IMR-90 (cell line): ENCODE results near the gene KCNJ6. TPM values are rescaled to one million over a fixed set of nuclear protein-coding genes. Genes with fewer than 3 reads are reported as not detected.

Experiments
- ATAC-seq: fragments of 200-7000 bp; cut with Tn5 transposase; 2 replicates; pipeline ENCODE4 v1.9.1; 2020; ENCODE audit warnings: low read depth, mild to moderate bottlenecking, moderate library complexity
- BruUV-seq: library from RNA; stranded (reverse); fragments of 400-500 nt; replicated peaks from 2 replicates; lab custom pipeline; 2021; lab: Mats Ljungman, UMichigan
- CTCF ChIA-PET: fragments of 300-600 bp; formaldehyde crosslinking; extraction: SDS; loops from one replicate; lab custom pipeline; 2021; ENCODE audit warnings: antibody characterized with exemption; lab: Yijun Ruan, JAX
- POLR2A ChIA-PET: fragments of 300-600 bp; sonication (Branson Sonifier 250); formaldehyde crosslinking; loops from one replicate; lab custom pipeline; 2022; ENCODE audit warnings: antibody characterized with exemption; ENCODE audit not compliant: unreplicated experiment; lab: Charles Lee
- DNase-seq: peaks from one replicate; pipeline ENCODE4 v3.0.0; 2013
- H2AFZ ChIP-seq: replicated peaks from 2 replicates; pipeline ENCODE3; 2013; ENCODE audit warnings: low read length, mild to moderate bottlenecking; ENCODE audit not compliant: poor library complexity
- H2AK5ac ChIP-seq: 2 replicates; pipeline ENCODE4 v1.6.1; 2013; ENCODE audit warnings: low read depth, low read length, inconsistent platforms
- H2AK9ac ChIP-seq: replicated peaks from 2 replicates; pipeline ENCODE3; 2013; ENCODE audit warnings: mild to moderate bottlenecking, low read depth, low read length, moderate library complexity; ENCODE audit not compliant: poor library complexity
- H2BK120ac ChIP-seq: 2 replicates; pipeline ENCODE4 v1.6.1; 2013; ENCODE audit warnings: low read depth, low read length, inconsistent platforms
- H2BK15ac ChIP-seq: 3 replicates; pipeline ENCODE4 v1.6.1; 2013; ENCODE audit warnings: low read depth, low read length, inconsistent platforms
- H2BK20ac ChIP-seq: 2 replicates; pipeline ENCODE4 v1.6.1; 2013; ENCODE audit warnings: low read depth, mild to moderate bottlenecking, inconsistent platforms, low read length, moderate library complexity
- H2BK5ac ChIP-seq: 2 replicates; pipeline ENCODE4 v1.6.1; 2013; ENCODE audit warnings: mild to moderate bottlenecking, low read depth, low read length, inconsistent platforms; ENCODE audit not compliant: poor library complexity, severe bottlenecking
- H3K14ac ChIP-seq: replicated peaks from 2 replicates; pipeline ENCODE4 v1.6.1; 2013; ENCODE audit warnings: low read depth, low read length, inconsistent platforms
- H3K18ac ChIP-seq: 2 replicates; pipeline ENCODE4 v1.6.1; 2013; ENCODE audit warnings: low read depth, low read length, control low read depth
- H3K23ac ChIP-seq: 2 replicates; pipeline ENCODE4 v1.6.1; 2013; ENCODE audit warnings: low read depth, low read length, inconsistent platforms
- H3K27ac ChIP-seq: 2 replicates; pipeline ENCODE4 v1.5.1; 2013; ENCODE audit warnings: mild to moderate bottlenecking, control low read depth, low read length; ENCODE audit not compliant: insufficient read depth
- H3K27me3 ChIP-seq: 2 replicates; pipeline ENCODE4 v1.6.1; 2013; ENCODE audit warnings: low read length; ENCODE audit not compliant: control insufficient read depth, insufficient read depth
- H3K36me3 ChIP-seq: 2 replicates; pipeline ENCODE4 v1.6.1; 2013; ENCODE audit warnings: low read length, mixed read lengths; ENCODE audit not compliant: control insufficient read depth, insufficient read depth
- H3K4ac ChIP-seq: 2 replicates; pipeline ENCODE4 v1.6.1; 2013; ENCODE audit warnings: low read depth, low read length, inconsistent platforms
- H3K4me1 ChIP-seq: 2 replicates; pipeline ENCODE4 v1.6.1; 2013; ENCODE audit warnings: low read length, mixed read lengths; ENCODE audit not compliant: control insufficient read depth, insufficient read depth
- H3K4me2 ChIP-seq: 2 replicates; pipeline ENCODE4 v1.6.1; 2013; ENCODE audit warnings: low read depth, mild to moderate bottlenecking, control low read depth, low read length, moderate library complexity
- H3K4me3 ChIP-seq: 2 replicates; pipeline ENCODE4 v1.5.1; 2013; ENCODE audit warnings: low read depth, mild to moderate bottlenecking, control low read depth, low read length, moderate library complexity; ENCODE audit not compliant: insufficient read depth
- H3K56ac ChIP-seq: 2 replicates; pipeline ENCODE4 v1.6.1; 2013; ENCODE audit warnings: low read length, inconsistent platforms; ENCODE audit not compliant: insufficient read depth; ENCODE audit errors: extremely low read depth
- H3K79me1 ChIP-seq, 2 experiments: 2 replicates each; pipeline ENCODE4 v1.6.1; 2013; ENCODE audit warnings: low read length in 2 of 2, inconsistent platforms in 1 of 2, low read depth in 1 of 2
- H3K9ac ChIP-seq: 2 replicates; pipeline ENCODE4 v1.6.1; 2013; ENCODE audit warnings: low read depth, low read length, control low read depth
- H3K9me1 ChIP-seq: 2 replicates; pipeline ENCODE4 v1.6.1; 2013; ENCODE audit warnings: low read length, inconsistent platforms; ENCODE audit not compliant: insufficient read depth
- H3K9me3 ChIP-seq: 2 replicates; pipeline ENCODE4 v1.6.1; 2013; ENCODE audit warnings: low read length; ENCODE audit not compliant: control insufficient read depth, insufficient read depth
- H4K20me1 ChIP-seq: 2 replicates; pipeline ENCODE4 v1.6.1; 2013; ENCODE audit warnings: low read length, inconsistent platforms; ENCODE audit not compliant: insufficient read depth
- H4K5ac ChIP-seq: 2 replicates; pipeline ENCODE4 v1.6.1; 2013; ENCODE audit warnings: mild to moderate bottlenecking, low read depth, low read length, control low read depth
- H4K8ac ChIP-seq, 2 experiments: 2 replicates each; pipeline ENCODE4 v1.6.1; 2013; ENCODE audit warnings: low read depth in 2 of 2, low read length in 2 of 2, control low read depth in 1 of 2, inconsistent platforms in 1 of 2
- H4K91ac ChIP-seq: 2 replicates; pipeline ENCODE4 v1.6.1; 2013; ENCODE audit warnings: low read depth, low read length, inconsistent platforms; ENCODE audit not compliant: insufficient read depth
- BHLHE40 ChIP-seq: fragments of 150-350 bp; IDR thresholded peaks from 2 replicates; pipeline ENCODE4 v1.6.1; 2016; ENCODE audit warnings: mild to moderate bottlenecking, low read depth, low read length
- CEBPB ChIP-seq: IDR thresholded peaks from 2 replicates; pipeline ENCODE4 v1.6.1; 2012; ENCODE audit warnings: low read depth, low read length, improper control_type of control experiment
- FOS ChIP-seq: fragments of 150-350 bp; IDR thresholded peaks from 2 replicates; pipeline ENCODE4 v1.6.1; 2016; ENCODE audit warnings: low read depth, low read length
- MAFK ChIP-seq: IDR thresholded peaks from 2 replicates; pipeline ENCODE4 v1.6.1; 2012; ENCODE audit warnings: low read depth, low read length, improper control_type of control experiment
- MAZ ChIP-seq: IDR thresholded peaks from 2 replicates; pipeline ENCODE4 v1.6.1; 2012; ENCODE audit warnings: low read depth, mild to moderate bottlenecking, low read length, improper control_type of control experiment, moderate library complexity, borderline replicate concordance
- MXI1 ChIP-seq: IDR thresholded peaks from 2 replicates; pipeline ENCODE4 v1.6.1; 2012; ENCODE audit warnings: low read depth, mild to moderate bottlenecking, low read length, moderate library complexity, borderline replicate concordance
- POLR2A ChIP-seq: IDR thresholded peaks from 2 replicates; pipeline ENCODE4 v1.6.1; 2012; ENCODE audit warnings: mild to moderate bottlenecking, low read depth, low read length
- RAD21 ChIP-seq: IDR thresholded peaks from 2 replicates; pipeline ENCODE4 v1.6.1; 2012; ENCODE audit warnings: low read length, improper control_type of control experiment
- RCOR1 ChIP-seq: IDR thresholded peaks from 2 replicates; pipeline ENCODE4 v1.6.1; 2012; ENCODE audit warnings: mild to moderate bottlenecking, low read length, improper control_type of control experiment; ENCODE audit not compliant: insufficient replicate concordance
- RFX5 ChIP-seq: IDR thresholded peaks from 2 replicates; pipeline ENCODE4 v1.8.0; 2012; ENCODE audit warnings: low read depth, mild to moderate bottlenecking, low read length, moderate library complexity
- WGBS, 2 experiments: methylation state at CpG; one replicate each; pipeline versions ENCODE4 v1.1.5 to v1.1.7; 2013; ENCODE audit warnings: missing lambda C conversion rate in 2 of 2; ENCODE audit not compliant: insufficient read length in 1 of 2; ENCODE audit errors: extremely low coverage in 2 of 2; 5-methylcytosine and 5-hydroxymethylcytosine counted together
- dilution Hi-C: fragments of 300-500 bp; cut with HindIII; formaldehyde crosslinking; loops from one replicate; pipeline ENCODE4 v1.14.3; 2018; ENCODE audit warnings: low sequenced_read_pairs; ENCODE audit not compliant: unreplicated experiment
- in situ Hi-C: fragments of 300-500 bp; cut with MboI; formaldehyde crosslinking; loops from 3 replicates; pipeline ENCODE4 v1.14.3; 2019; ENCODE audit warnings: low sequenced_read_pairs, inconsistent platforms, mixed read lengths
- intact Hi-C: fragments of 100-400 bp; cut with micrococcal nuclease; formaldehyde crosslinking; loops from 2 replicates; pipeline ENCODE4 v1.10.0; 2022
- polyA plus RNA-seq, 3 experiments: library from polyadenylated mRNA; depleted of rRNA; stranded (reverse); fragments of >200 nt; gene quantifications; 2 replicates each; pipeline ENCODE4 v1.2.3, GENCODE V29; 2012; ENCODE audit warnings: low replicate concordance in 1 of 3
- total RNA-seq: library from RNA; depleted of rRNA; stranded (reverse); fragments of >200 nt; gene quantifications from 2 replicates; pipeline ENCODE4 v1.2.3, GENCODE V29; 2012
- TF ChIP-seq, protein P1 (sequence below): conservative IDR thresholded peaks from 2 replicates; pipeline ENCODE4 v1.5.1; 2012; ENCODE audit warnings: mild to moderate bottlenecking, low read depth, low read length, improper control_type of control experiment
- TF ChIP-seq, protein P2 (sequence below): fragments of 150-350 bp; IDR thresholded peaks from 2 replicates; pipeline ENCODE4 v1.6.1; 2017; ENCODE audit warnings: mild to moderate bottlenecking, antibody characterized with exemption, low read length, low read depth

KCNJ6 gene
- total and polyA plus RNA-seq, 2 of the 4 experiments (the other 2 are of a cell fraction) = under 0.01 to 0.02 TPM

DNA sequence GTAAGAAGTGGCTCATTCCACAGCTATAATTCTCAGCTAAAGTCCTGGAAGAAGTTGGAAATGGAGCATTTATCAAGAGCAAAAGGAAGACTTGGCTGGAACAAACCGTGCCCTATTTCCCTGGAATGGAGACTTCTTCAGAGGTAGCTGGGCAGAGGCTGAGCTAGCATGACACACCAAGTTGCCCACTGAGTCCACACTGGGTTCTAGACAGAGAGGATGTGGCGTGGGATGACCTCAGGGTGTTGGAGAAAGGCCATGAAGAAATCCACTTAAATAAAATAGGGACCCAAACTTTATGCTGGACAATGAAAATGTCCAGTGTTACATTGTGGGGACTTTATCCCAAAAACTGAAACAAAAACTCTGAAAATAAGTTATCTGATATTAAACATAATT is 116.2 kb downstream of the KCNJ6 start:
- peak; percentile 33; the same call in 1 of the 2 replicates for ATAC-seq
- Histone ChIP-seq H3K79me1 (no peaks in the 10 kb centered on the region), H3K56ac (peak overlapping the region; percentile 19; the same call in 1 of the 2 replicates), H2AK5ac (peak overlapping the region; percentile 94; the same call in 1 of the 2 replicates), H3K4me1 (peaks cover 11% of the 10 kb centered on the region), H4K5ac (peak overlapping the region; percentile 59), H2AFZ (peak overlapping the region; percentile 74), H2BK5ac (peak overlapping the region; percentile 58), H3K4me3 (no peak overlapping the region), H4K91ac (peak overlapping the region; percentile 81), H3K36me3 (no peaks in the 10 kb centered on the region), H3K27ac (peak overlapping the region; percentile 77; the same call in 1 of the 2 replicates), H3K23ac (peak overlapping the region; percentile 75; the same call in 1 of the 2 replicates), H3K4me2 (0 out of 2 replicates have a peak overlapping the region, but pooled peaks have one; percentile 20), H3K9me3 (no peaks in the 10 kb centered on the region), H3K9ac (no peak overlapping the region), H3K27me3 (no peaks in the 10 kb centered on the region), H4K20me1 (no peaks in the 10 kb centered on the region), H2BK15ac (0 out of 3 replicates have a peak overlapping the region, but pooled peaks have one; percentile 51), H3K18ac (peak overlapping the region; percentile 72), H4K8ac (peak overlapping the region in 1 of 2 experiments; percentile 77; a peak in 1 of 4 replicates), H3K4ac (peak overlapping the region; percentile 90), H2BK120ac (peak overlapping the region; percentile 93), H2AK9ac (no peak overlapping the region), H2BK20ac (peak overlapping the region; percentile 94), H3K9me1 (peaks cover 9% of the 10 kb centered on the region), H3K14ac (peak overlapping the region; percentile 94)
- dilution Hi-C loops (no loop called here), intact Hi-C loops (no loop called here), in situ Hi-C loops (no loop called here)
- no peak for TF ChIP-seq BHLHE40
- TF ChIP-seq RCOR1 = no peak
- TF ChIP-seq FOS = no peak
- no peak for TF ChIP-seq MXI1
- TF ChIP-seq, protein P1, sequence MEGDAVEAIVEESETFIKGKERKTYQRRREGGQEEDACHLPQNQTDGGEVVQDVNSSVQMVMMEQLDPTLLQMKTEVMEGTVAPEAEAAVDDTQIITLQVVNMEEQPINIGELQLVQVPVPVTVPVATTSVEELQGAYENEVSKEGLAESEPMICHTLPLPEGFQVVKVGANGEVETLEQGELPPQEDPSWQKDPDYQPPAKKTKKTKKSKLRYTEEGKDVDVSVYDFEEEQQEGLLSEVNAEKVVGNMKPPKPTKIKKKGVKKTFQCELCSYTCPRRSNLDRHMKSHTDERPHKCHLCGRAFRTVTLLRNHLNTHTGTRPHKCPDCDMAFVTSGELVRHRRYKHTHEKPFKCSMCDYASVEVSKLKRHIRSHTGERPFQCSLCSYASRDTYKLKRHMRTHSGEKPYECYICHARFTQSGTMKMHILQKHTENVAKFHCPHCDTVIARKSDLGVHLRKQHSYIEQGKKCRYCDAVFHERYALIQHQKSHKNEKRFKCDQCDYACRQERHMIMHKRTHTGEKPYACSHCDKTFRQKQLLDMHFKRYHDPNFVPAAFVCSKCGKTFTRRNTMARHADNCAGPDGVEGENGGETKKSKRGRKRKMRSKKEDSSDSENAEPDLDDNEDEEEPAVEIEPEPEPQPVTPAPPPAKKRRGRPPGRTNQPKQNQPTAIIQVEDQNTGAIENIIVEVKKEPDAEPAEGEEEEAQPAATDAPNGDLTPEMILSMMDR = no peak
- TF ChIP-seq POLR2A = no peak
- no peak for TF ChIP-seq MAFK
- no peak for TF ChIP-seq RAD21
- no peak for TF ChIP-seq CEBPB
- no peak for TF ChIP-seq RFX5
- TF ChIP-seq, protein P2, sequence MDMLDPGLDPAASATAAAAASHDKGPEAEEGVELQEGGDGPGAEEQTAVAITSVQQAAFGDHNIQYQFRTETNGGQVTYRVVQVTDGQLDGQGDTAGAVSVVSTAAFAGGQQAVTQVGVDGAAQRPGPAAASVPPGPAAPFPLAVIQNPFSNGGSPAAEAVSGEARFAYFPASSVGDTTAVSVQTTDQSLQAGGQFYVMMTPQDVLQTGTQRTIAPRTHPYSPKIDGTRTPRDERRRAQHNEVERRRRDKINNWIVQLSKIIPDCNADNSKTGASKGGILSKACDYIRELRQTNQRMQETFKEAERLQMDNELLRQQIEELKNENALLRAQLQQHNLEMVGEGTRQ = no peak
- TF ChIP-seq MAZ = no peak
- POLR2A ChIA-PET = interaction anchor here (0.6 kb wide), 1 partner anchor 601 kb away, joined by 3 read pairs; no protein-coding TSS in a partner anchor
- no peak for DNase-seq
- no TSS peak for BruUV-seq
- 50% methylated on average over 1 of the region's 2 CpGs; no CpG with 5 or more reads in 1 of the 2 experiments for WGBS, 2 experiments
- CTCF ChIA-PET = interaction anchor here (0.9 to 1.4 kb wide), 2 partner anchors 11 to 12 kb away, joined by 3 to 5 read pairs; no protein-coding TSS in a partner anchor
